ENCODE results near the gene INSRR. TPM values are rescaled to one million over a fixed set of nuclear protein-coding genes. Genes with fewer than 3 reads are reported as not detected.

The INSRR gene
- total RNA-seq, 1 experiment from 2014 or later, result not detected

GRCh38 chr1:156808186-156809030 lies 50.5 kb downstream of the INSRR start:
- no peak for DNase-seq (ENCODE audit: low read depth)

GRCh38 chr1:156807627-156808026 lies 51.3 kb downstream of the INSRR start:
- no peak for DNase-seq (ENCODE audit: low read depth)

- DNase-seq (ENCODE audit: low read depth), result no peak
These were observed 52.1 kb downstream of the INSRR start for GRCh38 chr1:156806512-156807440.

GRCh38 chr1:156805766-156806511 lies 53.0 kb downstream of the INSRR start:
- DNase-seq (ENCODE audit: low read depth), result no peak

- DNase-seq (ENCODE audit: low read depth), result no peak
These were observed 54.2 kb downstream of the INSRR start for GRCh38 chr1:156804572-156805243.

- no peak for DNase-seq (ENCODE audit: low read depth)
These were observed 54.9 kb downstream of the INSRR start for GRCh38 chr1:156804026-156804425.

- no peak for DNase-seq (ENCODE audit: low read depth)
These were observed 55.6 kb downstream of the INSRR start for GRCh38 chr1:156803086-156803851.

- no peak for DNase-seq (ENCODE audit: low read depth)
These were observed 56.4 kb downstream of the INSRR start for GRCh38 chr1:156802421-156802935.

GRCh38 chr1:156801409-156802121 lies 57.4 kb downstream of the INSRR start:
- no peak for DNase-seq (ENCODE audit: low read depth)

- peak; percentile 55 for DNase-seq (ENCODE audit: low read depth)
These were observed 61.6 kb downstream of the INSRR start for GRCh38 chr1:156797212-156797871.

GRCh38 chr1:156796340-156797097 lies 62.4 kb downstream of the INSRR start:
- no peak for DNase-seq (ENCODE audit: low read depth)

GRCh38 chr1:156795787-156796186 lies 63.1 kb downstream of the INSRR start:
- no peak for DNase-seq (ENCODE audit: low read depth)

- DNase-seq (ENCODE audit: low read depth), result no peak
These were observed 63.6 kb downstream of the INSRR start for GRCh38 chr1:156795374-156795733.

- peak; percentile 34 for DNase-seq (ENCODE audit: low read depth)
These were observed 64.2 kb downstream of the INSRR start for GRCh38 chr1:156794506-156795373.
